SIG-M5 treated with dmso at 0.1 percent for 504 hours (cell line): ENCODE measurements around the gene RPL12.

Experiments
- DNase-seq: peaks from one replicate; lab custom pipeline; 2025; ENCODE audit not compliant: unreplicated experiment; lab: John Stamatoyannopoulos, UW

Gene RPL12

GRCh38 chr9:127407492-127407843 lies 43.7 kb downstream of the RPL12 start:
- DNase-seq, result no peak

GRCh38 chr9:127406799-127407491 lies 44.3 kb downstream of the RPL12 start:
- DNase-seq, result no peak

- no peak for DNase-seq
Observed at GRCh38 chr9:127405344-127406125, 45.7 kb downstream of the RPL12 start.

- no peak for DNase-seq
Observed at GRCh38 chr9:127404631-127405030, 46.6 kb downstream of the RPL12 start.

GRCh38 chr9:127403507-127404192 lies 47.6 kb downstream of the RPL12 start:
- DNase-seq, result no peak

GRCh38 chr9:127402401-127403090 lies 48.7 kb downstream of the RPL12 start:
- DNase-seq, result no peak

- DNase-seq, result no peak
Observed at GRCh38 chr9:127399736-127400269, 51.4 kb downstream of the RPL12 start.

- DNase-seq, result no peak
Observed at GRCh38 chr9:127398715-127399400, 52.3 kb downstream of the RPL12 start.

GRCh38 chr9:127398275-127398647 lies 52.9 kb downstream of the RPL12 start:
- DNase-seq, result no peak
